GM19238 (cell line): ENCODE data around the gene CTNNA3.
"Not testable (repeated sequence)": the region's sequence is repeated elsewhere in the genome, so short reads cannot be mapped to it uniquely, and the experiment has no call there.

Experiments
- DNase-seq: peaks from one replicate; pipeline ENCODE4 v3.0.0; 2011; ENCODE audit warnings: low spot score; ENCODE audit not compliant: insufficient read length

The CTNNA3 gene

DNA sequence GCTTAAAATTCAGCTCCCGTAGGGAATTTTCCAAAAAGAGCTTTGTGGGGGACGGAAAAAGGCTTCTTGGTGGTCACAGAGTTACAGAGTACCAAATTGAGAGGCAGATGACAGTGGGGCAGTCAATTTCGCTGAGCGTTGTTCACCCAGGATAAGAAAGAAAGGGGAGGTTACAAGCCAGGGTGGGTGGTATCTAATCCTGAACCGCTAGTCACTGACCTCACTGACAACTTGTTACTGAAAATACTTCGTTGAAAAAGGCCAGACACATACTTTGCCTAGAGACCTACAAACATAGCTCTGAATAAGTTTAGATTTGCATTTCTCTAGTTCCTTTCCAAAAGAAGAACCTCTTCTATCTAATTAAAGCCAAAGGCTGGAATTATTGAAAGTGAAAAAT, at the start of gene CTNNA3:
CTNNA3 (minus strand) TSS at position 167 of the 400 bp plus-strand sequence.
- DNase-seq = no peak

DNA sequence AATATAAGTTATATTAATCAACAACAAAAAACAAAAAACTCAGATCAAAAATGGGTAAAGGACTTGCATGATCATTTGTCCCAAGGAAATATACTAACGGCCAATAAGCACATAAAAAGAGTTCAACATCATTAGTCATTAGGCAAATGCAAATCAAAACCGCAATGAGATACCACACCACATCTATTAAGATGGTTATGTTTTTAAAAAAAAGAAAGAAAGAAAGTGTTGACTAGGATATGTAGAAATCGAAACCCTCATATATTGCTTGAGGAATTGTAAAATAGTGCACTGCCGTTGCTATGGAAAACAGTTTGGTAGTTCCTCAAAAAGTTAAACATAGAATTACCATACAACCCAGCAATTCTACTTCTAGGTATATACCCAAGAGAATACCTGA, 39.4 kb upstream of the CTNNA3 start:
- no peak for DNase-seq

GRCh38 chr10:67733511-67733910, 37.5 kb upstream of the CTNNA3 start:
- no peak for DNase-seq

DNA sequence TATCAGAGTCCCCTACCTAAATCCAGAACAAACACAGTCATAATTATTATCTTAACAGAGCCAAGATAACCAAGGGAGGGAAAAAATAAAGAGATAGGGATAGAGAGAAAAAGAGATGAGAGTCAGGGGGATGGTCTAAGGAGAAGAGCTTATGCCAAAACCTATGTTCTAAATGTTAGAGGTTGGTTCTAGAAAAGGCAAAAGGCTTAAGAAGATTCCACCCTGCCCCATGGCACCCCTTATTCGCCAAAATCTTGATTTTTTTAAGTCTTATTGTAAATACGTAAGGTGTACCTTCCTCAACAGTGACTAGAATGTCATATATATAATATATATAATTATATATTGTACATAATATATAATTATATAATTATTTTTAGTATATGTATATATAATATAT, 29.6 kb upstream of the CTNNA3 start:
- DNase-seq = no peak

GRCh38 chr10:67723601-67724000, 27.6 kb upstream of the CTNNA3 start:
- DNase-seq = no peak

GRCh38 chr10:67722113-67722512, 26.1 kb upstream of the CTNNA3 start:
- DNase-seq = no peak

- DNase-seq = not testable (repeated sequence)
These were observed 20.5 kb upstream of the CTNNA3 start for GRCh38 chr10:67716455-67716854.

DNA sequence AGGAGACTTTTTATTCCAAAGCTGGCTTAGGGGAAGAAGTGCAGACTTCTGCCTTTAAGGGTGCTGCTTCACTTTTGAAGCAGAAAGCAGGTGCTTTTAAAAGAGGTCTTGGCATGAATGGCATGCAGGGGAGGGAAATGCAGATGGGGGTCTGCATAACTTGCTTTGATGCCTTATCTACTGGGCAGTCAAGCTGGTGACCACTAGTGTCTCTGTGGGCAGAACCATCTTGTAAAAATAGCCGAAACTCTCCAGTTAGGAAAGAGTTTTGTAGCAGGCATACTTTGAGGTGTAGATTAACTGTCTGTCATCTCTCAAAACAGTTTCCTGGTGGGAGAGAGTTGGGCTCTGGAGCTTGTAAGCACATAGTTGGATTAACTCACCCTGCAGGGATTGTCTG, 9.9 kb upstream of the CTNNA3 start:
- no peak for DNase-seq

GRCh38 chr10:67699613-67700270, 3.7 kb upstream of the CTNNA3 start:
- DNase-seq = not testable (repeated sequence)

GRCh38 chr10:67698164-67698563, 2.2 kb upstream of the CTNNA3 start:
- DNase-seq = no peak

DNA sequence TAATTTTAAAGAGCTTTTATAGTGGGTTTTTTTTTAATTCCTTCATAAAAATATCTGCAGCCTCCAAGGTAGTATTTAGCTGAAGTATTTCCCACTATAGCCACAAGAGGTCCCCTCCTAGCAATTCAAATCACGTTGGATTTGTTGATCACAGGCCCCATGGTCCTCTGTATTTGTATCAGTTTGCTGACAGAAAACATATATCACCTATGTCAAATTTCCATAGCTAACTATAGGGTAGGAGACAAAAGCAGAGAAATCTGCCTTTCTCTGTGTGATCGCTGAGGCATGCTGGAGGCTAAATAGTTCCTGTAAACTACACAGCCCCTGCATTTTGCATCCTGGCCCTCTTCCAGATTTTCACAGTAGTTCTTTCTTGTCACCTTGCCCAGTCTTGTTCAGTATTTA, 1.7 kb upstream of the CTNNA3 start:
- DNase-seq = no peak

- DNase-seq = no peak
These were observed 684 bp upstream of the CTNNA3 start for GRCh38 chr10:67696679-67697078.

DNA sequence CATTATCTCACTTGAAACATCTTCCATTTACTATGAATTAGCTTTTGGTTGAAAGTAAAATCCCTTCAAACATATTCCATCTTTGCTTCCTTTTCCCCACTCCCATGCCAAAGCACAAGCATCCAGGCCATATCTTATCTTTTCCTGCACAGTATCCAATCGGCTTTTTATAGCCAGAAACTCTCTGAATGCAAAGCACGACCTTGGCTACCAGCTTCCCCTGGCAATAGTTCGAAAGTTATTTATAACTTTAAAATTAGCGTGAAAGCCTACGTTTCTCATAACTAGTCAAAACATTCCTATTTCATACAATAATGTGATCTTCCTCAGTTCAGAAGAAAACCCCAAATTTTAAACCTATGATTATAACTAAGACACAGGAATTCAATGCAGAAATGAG, 440 bp downstream of the CTNNA3 start:
- DNase-seq = no peak

DNA sequence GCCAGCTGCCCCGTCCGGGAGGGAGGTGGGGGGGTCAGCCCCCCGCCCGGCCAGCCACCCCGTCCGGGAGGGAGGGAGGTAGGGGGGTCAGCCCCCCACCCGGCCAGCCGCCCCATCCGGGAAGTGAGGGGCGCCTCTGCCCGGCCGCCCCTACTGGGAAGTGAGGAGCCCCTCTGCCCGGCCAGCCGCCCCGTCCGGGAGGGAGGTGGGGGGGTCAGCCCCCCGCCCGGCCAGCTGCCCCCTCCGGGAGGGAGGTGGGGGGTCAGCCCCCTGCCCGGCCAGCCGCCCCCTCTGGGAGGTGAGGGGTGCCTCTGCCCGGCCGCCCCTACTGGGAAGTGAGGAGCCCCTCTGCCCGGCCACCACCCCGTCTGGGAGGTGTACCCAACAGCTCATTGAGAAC, 4.1 kb downstream of the CTNNA3 start:
- DNase-seq = not testable (repeated sequence)

GRCh38 chr10:67690540-67690939, 5.5 kb downstream of the CTNNA3 start:
- DNase-seq = not testable (repeated sequence)

DNA sequence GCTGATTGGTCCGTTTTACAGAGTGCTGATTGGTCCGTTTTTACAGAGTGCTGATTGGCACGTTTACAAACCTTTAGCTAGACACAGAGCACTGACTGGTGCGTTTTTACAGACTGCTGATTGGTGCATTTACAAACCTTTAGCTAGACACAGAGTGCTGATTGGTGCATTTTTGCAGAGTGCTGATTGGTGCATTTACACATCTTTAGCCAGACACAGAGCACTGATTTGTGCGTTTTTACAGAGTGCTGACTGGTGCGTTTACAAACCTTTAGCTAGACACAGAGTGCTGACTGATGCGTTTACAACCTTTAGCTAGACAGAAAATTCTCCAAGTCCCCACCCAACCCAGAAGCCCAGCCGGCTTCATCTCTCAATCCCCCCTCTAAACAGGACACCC, 11.9 kb downstream of the CTNNA3 start:
- not testable (repeated sequence) for DNase-seq

- no peak for DNase-seq
These were observed 17.5 kb downstream of the CTNNA3 start for GRCh38 chr10:67678335-67678974.

DNA sequence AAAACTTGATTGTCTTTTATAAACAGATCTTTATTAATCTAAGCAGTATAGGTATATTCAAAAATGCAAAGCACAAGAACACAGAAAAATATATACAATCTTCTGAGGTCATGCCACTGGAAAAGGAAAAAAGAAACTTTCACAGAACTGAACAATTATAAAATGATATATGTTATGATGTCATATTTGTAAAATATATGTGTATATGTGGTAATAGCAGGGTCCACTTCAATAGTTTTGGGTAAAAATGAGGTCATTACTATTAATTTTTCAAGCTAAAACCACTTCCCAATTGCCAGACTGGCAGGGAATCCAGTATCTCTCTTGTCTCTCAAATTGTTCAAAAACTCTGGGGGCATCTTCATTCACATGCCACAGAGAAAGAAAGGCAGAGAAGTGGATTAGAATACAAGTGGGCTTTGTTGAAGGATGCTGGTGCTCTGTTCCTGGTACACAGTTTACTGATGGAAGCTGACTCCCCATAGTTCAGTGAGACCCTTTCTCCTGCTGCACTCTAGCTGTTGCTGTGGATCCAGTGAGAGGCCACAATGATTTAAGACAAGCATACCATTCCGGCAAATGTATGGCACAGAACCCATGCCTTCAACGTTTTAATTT, 19.7 kb downstream of the CTNNA3 start:
- DNase-seq = no peak

- DNase-seq = no peak
These were observed 25.6 kb downstream of the CTNNA3 start for GRCh38 chr10:67670401-67670800.

- DNase-seq = no peak
These were observed 26.0 kb downstream of the CTNNA3 start for GRCh38 chr10:67669978-67670377.

DNA sequence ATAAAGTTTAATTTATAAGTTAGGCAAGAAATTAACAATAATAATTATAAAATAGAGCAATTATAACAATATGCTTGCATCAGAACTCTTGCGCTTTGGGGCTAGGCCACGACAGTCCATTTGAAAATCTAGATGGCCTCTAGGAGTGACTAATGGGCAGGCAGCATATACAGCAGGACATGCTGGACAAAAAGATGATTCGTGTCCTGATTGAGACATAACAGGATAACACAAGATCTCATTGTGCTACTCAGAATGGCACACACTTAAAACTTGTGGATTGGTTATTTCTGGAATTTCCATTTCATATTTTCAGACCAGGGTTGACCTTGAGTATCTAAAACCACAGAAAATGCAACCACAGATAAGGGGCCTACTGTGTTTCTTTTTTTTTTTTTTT, 27.5 kb downstream of the CTNNA3 start:
- DNase-seq = no peak

- no peak for DNase-seq
These were observed 29.0 kb downstream of the CTNNA3 start for GRCh38 chr10:67667035-67667425.
